Measurements from ENCODE around the gene TRIM52. TPM values are rescaled to one million over a fixed set of nuclear protein-coding genes. Genes with fewer than 3 reads are reported as not detected.
A peak's percentile ranks its signal among the peaks of the same experiment; 100 is the strongest.

Gene TRIM52
- total and polyA plus RNA-seq, 9 of the 15 experiments (the other 6 are each of a cell fraction or from before 2014, with no cell fraction given): 3.3 to 21.9 (median 13.5) TPM

- TF ChIP-seq CBX8 (IDR thresholded peaks at IDR 0.05; ENCODE audit: borderline replicate concordance, extremely low read depth, low read depth, low read length, poor library complexity, severe bottlenecking): no peak
- no peak for TF ChIP-seq ATF3 (IDR thresholded peaks at IDR 0.05)
- TF ChIP-seq ATF3 (CRISPR knock-in tag; conservative IDR thresholded peaks at IDR 0.05): no peak
- no peak for TF ChIP-seq SMARCE1 (IDR thresholded peaks at IDR 0.05)
- no peak for TF ChIP-seq CBX3 (IDR thresholded peaks at IDR 0.05; ENCODE audit: borderline replicate concordance in 1 of 2, low read length in 2 of 2)
- no peak; the same call in 1 of the 2 replicates for TF ChIP-seq NFE2 (IDR thresholded peaks at IDR 0.05; ENCODE audit: low read depth)
- TF ChIP-seq ZNF57 (CRISPR knock-in tag; IDR thresholded peaks at IDR 0.05): no peak
- no peak for TF ChIP-seq ZNF785 (CRISPR knock-in tag; IDR thresholded peaks at IDR 0.05)
- TF ChIP-seq TAF9B (IDR thresholded peaks at IDR 0.05; ENCODE audit: partially characterized antibody): peak; percentile 25
- no peak for TF ChIP-seq ARID1B (IDR thresholded peaks at IDR 0.05)
- TF ChIP-seq RBM14 (IDR thresholded peaks at IDR 0.05; ENCODE audit: borderline replicate concordance, insufficient read depth, low read depth, low read length): 0 out of 2 replicates have a peak, but pooled peaks have one; percentile 2
- TF ChIP-seq NR2C1 (IDR thresholded peaks at IDR 0.05): no peak
- no peak for TF ChIP-seq NR2C1 (tag; IDR thresholded peaks at IDR 0.05)
- no peak for TF ChIP-seq ZNF518B (CRISPR knock-in tag; IDR thresholded peaks at IDR 0.05)
- no peak for TF ChIP-seq ZNF766 (CRISPR knock-in tag; conservative IDR thresholded peaks at IDR 0.05)
- no peak for TF ChIP-seq CHAMP1 (IDR thresholded peaks at IDR 0.05)
- TF ChIP-seq MYC (IDR thresholded peaks at IDR 0.05; ENCODE audit: low read depth, low read length): peak; percentile 64; the same call in 1 of the 2 replicates
- peak; percentile 62; the same call in 1 of the 2 replicates for TF ChIP-seq MYC (CRISPR knock-in tag; IDR thresholded peaks at IDR 0.05; ENCODE audit: borderline replicate concordance, low read depth)
- peak; percentile 34; the same call in 1 of the 2 replicates for TF ChIP-seq MBD2 (IDR thresholded peaks at IDR 0.05; ENCODE audit: borderline replicate concordance, low read depth)
- no peak for TF ChIP-seq ATF1 (CRISPR knock-in tag; IDR thresholded peaks at IDR 0.05)
- peak; percentile 94 for TF ChIP-seq ATF1 (tag; IDR thresholded peaks at IDR 0.05)
- no peak for TF ChIP-seq RHOXF2B (CRISPR knock-in tag; conservative IDR thresholded peaks at IDR 0.05)
Measured at GRCh38 chr5:181261320-181262049, 542 bp upstream of the TRIM52 start (continued).
